Measurements from ENCODE around the gene EIF4ENIF1.
"Not testable (repeated sequence)": the region's sequence is repeated elsewhere in the genome, so short reads cannot be mapped to it uniquely, and the experiment has no call there.

EIF4ENIF1 gene, protein sequence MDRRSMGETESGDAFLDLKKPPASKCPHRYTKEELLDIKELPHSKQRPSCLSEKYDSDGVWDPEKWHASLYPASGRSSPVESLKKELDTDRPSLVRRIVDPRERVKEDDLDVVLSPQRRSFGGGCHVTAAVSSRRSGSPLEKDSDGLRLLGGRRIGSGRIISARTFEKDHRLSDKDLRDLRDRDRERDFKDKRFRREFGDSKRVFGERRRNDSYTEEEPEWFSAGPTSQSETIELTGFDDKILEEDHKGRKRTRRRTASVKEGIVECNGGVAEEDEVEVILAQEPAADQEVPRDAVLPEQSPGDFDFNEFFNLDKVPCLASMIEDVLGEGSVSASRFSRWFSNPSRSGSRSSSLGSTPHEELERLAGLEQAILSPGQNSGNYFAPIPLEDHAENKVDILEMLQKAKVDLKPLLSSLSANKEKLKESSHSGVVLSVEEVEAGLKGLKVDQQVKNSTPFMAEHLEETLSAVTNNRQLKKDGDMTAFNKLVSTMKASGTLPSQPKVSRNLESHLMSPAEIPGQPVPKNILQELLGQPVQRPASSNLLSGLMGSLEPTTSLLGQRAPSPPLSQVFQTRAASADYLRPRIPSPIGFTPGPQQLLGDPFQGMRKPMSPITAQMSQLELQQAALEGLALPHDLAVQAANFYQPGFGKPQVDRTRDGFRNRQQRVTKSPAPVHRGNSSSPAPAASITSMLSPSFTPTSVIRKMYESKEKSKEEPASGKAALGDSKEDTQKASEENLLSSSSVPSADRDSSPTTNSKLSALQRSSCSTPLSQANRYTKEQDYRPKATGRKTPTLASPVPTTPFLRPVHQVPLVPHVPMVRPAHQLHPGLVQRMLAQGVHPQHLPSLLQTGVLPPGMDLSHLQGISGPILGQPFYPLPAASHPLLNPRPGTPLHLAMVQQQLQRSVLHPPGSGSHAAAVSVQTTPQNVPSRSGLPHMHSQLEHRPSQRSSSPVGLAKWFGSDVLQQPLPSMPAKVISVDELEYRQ

DNA sequence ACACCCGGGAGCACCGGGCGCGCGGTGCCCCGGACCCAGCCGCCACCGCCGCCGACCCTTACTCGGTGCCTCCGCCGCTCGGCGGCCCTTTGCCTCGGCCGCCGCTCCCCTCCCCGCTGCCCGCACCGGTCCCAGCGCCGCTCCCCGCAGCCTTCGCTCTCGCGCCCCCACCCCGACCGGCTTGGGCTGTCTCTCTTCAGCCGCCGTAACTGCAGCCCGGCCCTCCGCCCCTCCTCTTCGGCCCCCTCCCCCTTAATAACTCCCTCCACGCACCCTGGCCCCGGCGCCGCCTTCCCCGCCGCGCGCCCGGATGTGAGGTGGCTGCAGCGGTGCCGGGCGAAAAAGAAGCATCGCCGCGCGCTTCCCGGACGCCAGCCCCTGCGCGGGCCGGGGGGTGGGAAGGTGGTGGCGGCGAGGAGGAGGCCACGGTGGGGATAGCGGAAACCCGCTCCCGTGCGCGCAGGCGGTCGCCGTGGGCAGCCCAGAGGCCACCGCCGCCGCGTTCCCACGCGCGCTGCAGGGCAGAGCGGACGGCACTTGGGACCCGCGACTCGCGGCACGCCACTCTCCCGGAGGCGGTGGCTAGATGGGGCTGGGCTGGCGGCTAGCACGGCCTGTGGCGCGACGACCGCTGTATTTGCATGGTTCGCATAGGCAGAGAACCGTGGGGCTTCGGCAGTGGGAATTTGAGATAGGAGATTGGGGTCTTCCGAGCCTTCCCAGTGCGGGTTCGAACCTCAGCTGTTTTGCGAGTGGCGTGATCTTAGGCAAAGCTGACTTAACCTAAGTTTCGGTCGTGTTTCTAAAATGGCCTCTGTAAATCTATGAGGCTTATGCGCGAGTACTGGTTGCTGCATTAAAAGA, at the start of gene EIF4ENIF1:
Gene EIF4ENIF1 (minus strand): TSS at position 211 of the 864 bp plus-strand sequence. CDS start 1,124 bp downstream, outside the sequence.
- ATAC-seq: peak; percentile 77 to 78

DNA sequence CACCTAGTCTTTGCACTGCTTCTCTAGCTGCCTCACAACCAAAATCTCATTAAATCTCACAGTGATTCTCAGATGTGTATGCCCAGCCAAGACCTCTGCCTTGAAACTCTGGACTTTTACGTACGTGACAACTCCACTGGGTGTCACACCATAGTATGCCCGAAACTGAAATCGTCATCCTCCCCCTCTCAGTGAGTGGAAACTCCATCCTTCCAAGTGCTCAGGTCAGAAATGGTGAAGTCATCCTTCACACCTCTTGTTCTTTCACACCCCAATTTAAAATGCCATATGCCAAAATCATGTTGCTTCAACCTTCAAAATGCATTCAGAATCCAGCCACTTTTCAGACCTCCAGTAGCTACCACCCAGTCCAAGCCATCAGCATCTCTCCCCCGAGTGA, 49.2 kb upstream of the EIF4ENIF1 start:
- peak; percentile 60 to 62 for ATAC-seq

DNA sequence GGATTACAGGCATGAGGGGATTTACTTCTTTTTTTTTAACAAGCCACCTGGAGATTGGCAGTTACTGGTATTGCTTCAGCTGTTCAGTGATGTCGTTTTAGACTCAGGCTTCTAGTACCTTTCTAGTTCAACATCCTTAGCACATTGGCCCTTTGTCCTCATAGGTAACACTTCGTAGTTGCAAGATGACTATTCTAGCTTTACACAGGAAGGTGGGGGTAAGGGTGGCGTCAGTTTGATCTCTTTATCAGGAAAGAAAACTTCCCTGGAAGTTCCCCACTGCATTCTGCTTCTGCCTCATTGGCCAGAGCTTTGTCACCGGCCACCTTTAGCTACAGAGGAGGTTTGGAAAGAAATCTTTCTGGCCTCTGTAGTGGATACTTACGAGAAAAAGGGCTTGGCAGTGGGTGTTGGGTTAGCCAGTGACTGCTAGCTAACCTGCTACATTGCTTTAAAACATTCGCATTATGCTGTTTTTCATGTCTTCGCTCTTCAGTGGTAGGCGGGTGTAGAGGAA, 47.4 kb upstream of the EIF4ENIF1 start:
- peak; percentile 90 for ATAC-seq

DNA sequence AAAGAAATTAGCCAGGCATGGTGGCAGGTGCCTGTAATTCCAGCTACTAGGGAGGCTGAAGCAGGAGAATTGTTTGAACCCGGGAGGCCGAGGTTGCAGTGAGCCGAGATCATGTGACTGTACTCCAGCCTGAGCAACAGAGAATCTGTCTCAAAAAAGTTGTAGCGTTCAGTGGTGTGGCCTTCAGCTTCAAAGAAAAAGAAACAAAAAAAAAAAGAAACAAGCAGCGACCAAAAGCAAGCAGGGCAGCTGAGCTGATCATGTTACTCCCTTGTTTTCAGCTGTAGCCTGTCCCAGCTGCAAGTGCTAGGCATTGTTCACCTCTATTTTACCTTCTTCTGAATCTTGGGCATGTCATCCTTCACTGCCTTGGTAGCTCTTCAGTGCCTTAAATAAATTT, 43.7 kb upstream of the EIF4ENIF1 start:
- ATAC-seq: peak in 1 of 2 donors; percentile 7

DNA sequence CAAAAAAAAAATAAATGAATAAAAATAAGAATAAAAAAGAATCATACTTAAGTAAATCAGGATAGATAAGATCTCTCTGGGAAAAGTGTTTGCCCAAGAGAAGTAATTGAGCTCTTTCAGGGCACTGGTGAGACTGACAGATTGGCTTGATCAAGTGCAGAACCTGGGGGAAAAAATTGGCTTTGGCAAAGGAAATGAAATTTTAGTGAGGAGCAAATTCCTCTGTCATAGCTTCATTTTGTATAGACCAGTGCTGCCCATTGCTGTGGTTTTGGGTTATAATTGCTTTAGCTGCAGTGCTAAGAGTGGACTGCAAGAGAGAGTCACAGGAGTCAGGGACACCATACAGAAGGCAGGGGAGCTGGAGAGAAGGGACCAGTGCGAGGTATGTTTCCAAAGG, 42.4 kb upstream of the EIF4ENIF1 start:
- ATAC-seq: no peak

DNA sequence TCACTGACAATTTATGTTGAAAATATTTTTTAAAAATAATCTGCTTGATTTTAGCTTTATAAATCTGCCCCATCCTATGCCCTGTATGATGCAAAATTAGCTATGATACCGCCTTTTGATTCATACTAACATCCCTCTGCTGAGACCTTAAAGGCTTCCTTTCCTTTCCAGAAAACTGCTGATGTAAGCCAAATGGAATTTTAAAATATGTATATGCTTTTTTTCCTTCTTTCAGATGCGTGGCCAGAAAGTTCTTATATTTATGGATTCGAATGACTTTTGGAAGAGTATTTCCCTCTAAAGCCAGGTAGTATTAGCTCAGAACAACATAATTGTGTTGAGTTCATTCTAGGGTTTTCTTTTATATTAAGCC, 41.2 kb upstream of the EIF4ENIF1 start:
- ATAC-seq: no peak

DNA sequence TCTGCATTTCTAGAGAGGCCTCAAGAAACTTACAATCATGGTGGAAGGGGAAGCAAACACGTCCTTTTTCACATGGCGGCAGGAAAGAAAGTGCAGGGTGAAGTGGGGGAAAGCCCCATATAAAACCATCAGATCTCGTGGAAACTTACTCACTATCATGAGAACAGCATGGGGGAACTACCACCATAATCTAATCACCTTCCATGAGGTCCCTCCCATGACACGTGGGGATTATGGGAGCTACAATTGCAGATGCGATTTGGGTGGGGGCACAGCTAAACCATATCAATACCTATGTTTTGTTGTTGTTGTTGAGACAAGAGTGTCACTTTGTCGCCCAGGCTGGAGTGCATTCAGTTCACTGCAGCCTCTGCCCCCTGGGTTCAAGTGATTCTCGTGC, 36.6 kb upstream of the EIF4ENIF1 start:
- ATAC-seq: peak; percentile 92 to 93

DNA sequence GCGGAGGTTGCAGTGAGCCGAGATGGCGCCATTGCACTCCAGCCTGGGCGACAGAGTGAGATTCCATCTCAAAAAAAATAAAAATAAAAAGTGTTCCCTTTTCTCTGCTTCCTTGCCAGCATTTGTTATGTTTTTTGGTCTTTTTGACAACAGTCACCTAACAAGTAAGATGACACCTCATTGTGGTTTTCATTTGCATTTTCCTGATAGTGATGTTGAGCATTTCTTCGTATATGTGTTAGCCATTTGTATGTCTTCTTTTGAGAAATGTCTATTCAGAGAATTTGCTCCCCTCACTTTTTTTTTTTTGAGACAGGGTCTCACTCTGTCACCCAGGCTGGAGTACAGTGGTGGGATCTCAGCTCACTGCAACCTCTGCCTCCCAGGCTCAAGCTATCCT, 34.5 kb upstream of the EIF4ENIF1 start:
- ATAC-seq: peak in 1 of 2 donors; percentile 27

DNA sequence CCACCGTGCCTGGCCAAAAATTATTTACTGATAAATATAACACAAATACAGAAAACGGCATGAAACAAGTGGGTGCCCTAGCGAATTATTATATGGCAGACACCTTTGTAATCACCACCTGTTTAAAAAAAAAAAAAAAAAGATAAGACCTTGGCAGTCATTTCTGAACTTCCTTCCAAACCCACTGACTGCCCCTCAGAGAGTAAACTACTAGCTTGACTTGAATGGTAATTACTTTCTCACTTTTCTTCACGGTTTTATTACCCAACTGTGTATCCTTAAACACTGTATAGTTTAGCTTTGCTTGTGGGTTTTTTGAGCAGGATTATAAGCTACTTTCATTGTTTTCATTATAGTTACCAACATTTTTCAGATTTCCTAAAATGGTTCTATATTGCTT, 30.4 kb upstream of the EIF4ENIF1 start:
- ATAC-seq: peak; percentile 25 to 40

DNA sequence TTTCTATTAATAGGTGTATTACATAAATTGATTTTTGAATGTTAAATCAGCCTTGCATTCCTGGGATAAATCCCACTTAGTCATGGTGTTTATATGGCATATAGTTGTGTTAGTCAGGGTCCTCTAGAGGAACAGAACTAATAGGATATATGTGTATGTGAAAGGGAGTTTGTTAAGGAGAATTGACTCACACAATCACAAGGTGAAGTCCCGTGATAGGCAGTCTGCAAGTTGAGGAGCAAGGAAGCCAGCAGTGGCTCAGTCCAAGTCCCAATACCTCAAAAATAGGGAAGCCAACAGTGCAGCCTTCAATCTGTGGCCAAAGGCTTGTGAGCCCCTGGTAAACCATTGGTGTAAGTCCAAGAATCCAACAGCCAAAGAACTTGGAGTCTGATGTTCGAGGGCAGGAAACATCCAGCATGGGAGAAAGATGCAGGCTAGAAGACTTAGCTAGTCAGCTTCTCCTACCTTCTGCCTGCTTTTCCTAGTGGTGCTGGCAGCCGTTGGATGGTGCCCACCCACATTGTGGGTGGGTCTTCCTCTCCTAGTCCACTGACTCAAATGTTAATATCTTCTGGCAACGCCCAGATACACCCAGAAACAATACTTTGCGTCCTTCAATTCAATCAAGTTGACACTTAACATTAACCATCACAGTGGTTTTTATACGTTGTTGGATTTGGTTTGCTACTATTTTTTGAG, 19.6 kb upstream of the EIF4ENIF1 start:
- ATAC-seq: no peak

DNA sequence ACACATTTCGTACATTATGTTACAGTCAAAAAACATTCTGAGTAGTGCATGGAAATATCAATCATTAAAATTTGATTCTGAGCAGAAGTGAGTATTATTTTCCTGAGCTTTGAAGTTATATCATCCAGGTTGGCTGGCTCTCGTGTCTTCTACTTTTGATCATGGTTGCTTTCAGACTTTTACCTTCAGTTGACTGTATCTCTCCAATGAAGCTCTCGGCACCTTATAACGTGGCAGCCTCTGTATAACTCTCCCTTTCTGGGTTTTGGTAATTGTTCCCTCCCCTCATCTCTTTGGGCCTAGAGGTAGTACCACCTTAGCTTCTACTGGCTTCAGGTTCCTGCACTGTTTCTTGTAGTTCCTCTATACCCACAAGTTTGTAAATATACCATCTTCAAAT, 18.9 kb upstream of the EIF4ENIF1 start:
- peak; percentile 68 to 75 for ATAC-seq

DNA sequence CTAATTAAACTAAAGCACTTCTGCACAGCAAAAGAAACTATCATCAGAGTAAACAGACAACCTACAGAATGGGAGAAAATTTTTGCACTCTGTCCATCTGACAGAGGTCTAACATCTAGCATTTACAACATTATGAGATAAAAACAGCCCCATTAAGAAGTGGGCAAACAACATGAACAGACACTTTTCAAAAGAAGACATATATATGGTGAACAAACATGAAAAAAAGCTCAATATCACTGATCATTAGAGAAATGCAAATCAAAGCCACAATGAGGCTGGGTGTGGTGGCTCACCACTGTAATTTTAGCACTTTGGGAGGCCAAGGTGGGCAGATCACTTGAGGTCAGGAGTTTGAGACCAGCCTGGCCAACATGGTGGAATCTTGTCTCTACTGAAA, 17.9 kb upstream of the EIF4ENIF1 start:
- not testable (repeated sequence) for ATAC-seq

DNA sequence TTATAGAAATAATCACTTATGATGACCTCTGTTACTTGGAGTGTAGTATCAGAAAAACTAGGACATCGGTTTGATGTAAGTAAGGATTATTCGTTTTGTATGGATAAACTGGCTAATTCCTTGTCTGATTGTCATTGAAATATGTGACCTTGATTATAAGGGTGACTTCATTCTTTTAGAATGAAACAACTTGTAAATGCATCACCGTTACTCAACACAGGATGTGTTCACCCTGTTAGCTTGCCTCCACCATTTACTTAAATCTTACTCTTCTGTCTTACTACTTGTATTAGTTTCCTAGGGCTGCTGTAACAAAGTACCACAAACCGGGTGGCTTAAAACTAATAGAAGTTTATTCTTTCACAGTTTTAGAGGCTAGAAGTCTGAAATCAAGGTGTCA, 14.6 kb upstream of the EIF4ENIF1 start:
- peak; percentile 59 to 64 for ATAC-seq

DNA sequence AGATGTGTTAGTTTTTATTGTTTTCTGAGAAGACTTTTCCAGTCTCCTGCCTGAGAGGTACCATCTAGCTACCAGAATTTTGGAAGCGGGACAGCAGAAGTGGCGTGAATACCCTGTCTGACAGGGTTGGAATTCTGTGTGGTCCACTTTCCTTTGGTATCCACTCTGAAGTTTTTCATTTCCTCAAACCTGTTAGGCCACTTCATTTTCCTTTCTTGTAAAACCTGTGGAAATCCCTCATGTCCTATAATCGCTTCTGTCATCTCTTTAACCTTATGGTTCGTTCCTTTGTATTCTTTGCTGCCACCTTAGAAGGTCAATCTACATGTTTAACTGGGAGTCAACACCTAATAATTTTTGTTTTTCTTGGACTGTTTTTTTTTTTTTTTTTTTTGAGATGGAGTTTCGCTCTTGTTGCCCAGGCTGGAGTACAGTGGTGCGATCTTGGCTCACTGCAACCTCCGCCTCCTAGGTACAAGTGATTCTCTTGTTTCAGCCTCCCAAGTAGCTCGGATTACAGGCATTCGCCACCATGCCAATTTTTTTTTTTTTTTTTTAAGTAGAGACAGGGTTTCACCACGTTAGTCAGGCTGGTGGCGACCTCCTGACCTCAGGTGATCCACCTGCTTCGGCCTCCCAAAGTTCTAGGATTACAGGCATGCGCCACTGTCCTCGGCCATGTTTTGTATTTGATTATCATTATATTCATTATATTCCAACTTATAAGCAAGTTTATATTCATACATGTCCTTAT, 13.7 kb upstream of the EIF4ENIF1 start:
- no peak for ATAC-seq

DNA sequence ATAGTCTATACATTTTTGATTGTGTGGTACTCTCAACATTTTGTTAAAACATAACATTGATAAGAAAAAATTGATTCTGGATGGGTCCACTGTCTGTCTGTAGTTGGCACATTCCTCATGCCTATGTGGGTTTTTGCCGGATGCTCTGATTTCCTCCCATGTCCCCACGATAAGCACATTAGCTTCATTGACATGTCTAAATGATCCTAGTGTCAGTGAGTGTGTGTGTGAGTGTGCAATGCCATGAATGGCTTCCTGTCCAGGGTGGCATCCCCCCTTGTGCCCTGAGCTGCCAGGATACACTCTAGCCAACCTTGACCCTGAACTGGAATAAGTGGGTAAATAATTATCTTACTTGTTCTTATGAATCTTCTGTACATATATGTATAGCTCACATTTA, 12.1 kb upstream of the EIF4ENIF1 start:
- no peak for ATAC-seq

DNA sequence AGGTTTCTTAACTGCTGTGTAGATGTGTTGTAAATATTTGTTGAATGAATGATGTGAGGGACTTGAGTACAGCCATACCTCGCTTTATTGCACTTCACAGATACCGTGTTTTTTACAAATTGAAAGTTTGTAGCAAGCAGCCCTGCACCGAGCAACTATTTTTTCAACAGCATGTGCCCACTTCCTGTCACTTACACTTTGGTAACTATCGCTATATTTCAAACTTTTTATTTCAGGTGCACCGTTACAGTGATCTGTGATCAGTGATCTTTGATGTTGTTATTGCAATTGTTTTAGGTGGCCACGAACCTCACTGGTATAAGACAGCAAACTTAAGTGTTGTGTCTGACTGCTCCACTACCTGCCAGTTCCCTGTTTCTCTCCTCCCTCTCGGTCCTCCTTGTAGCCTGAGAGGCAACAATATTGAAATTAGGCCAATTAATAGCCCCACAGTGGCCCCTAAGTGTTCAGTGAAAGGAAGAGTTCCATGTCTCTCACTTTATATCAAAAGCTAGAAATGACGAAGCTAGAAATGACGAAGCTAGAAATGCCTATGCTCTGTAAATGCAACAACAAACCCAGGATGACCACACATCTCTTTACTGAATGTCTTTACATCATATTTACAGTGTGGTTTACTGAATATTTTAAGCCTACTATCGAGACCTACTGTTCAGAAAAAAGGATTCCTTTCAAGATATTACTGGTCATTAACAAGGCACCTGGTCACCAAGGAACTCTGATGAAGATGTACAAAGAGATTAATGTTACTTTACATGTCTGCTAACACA, 7.7 kb upstream of the EIF4ENIF1 start:
- ATAC-seq: peak in 1 of 2 donors; percentile 25

DNA sequence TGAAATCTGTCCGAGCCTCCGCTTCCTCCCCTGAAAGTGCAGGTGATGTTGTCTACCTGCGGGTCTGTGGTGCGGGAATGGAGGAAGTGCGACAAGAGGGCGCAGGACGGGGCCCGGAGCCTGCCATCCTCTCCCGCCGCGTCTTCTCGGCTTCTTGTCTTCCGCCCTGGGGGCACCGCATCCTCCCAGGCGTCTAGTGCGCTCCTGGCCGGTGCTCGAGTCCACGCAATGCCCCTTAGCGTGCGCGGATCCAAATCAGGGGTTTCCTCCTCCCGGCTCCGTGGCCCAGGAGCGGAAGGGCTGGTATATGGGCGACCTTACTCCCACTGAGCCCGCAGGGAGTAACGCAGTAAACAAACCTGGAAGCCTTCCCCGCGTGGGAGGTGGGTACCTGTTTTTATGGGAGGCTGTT, 7.1 kb upstream of the EIF4ENIF1 start:
- peak; percentile 5 to 10 for ATAC-seq

DNA sequence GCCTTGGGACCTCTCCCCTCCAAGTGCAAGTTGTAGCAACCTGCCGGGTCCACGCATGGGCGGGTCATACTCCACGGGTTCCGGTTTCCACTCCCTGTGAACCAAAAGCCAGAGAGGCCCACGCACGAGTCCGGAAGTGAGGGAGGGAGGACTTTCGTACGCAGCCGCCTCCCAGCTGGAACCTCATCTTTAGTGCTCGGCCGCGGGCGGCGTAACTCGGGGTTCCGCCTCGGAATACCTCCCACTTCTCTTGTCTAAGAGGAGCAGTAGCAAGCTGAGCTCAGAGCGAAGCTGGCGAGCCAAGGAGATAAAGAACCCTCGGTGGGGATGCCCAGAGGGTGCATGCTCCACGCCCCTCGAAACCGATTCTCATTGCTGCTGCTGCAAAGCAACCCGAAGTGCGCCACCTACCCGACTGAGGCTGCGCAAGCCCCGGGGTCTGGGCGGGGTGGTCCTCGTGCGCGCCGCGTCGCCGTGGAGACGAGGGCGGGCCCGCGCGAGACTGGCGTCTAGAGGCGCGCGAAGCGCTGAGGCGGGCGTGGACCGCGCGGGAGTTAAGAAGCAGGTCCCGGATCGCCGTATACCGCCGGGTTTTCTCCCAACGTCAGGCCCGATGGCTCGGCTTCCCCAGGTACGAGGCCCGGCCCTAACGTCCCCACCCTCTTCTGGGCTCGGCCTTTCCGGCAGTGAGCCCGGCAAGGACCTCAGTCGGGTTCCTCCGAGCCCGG, 6.5 kb upstream of the EIF4ENIF1 start, which contains the start of gene SFI1:
Gene SFI1 (plus strand): TSS at position 530 of the 728 bp plus-strand sequence. CDS start 11,749 bp downstream, outside the sequence.
- ATAC-seq: peak; percentile 85 to 86

DNA sequence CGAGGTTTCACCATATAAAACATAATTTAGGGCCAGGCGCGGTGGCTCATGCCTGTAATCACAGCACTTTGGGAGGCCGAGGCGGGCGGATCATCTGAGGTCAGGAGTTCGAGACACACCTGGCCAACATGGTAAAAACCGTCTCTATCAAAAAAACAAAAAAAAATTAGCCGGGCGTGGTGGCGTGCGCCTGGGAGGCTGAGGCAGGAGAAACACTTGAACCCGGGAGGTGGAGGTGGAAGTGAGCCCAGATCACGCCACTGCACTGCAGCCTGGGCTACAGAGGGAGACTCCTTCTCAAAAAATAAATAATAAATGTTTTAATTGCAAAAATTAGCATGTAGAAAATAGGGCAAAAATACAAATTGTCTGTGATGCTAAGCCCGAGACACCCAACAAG, 5.7 kb upstream of the EIF4ENIF1 start:
- no peak for ATAC-seq

Data from activated CD4-positive, CD25-positive, alpha-beta regulatory T cell treated with anti-CD3 and anti-CD28 coated beads, Interleukin-2, amount 50 U/mL, for 24 hours (primary cell).